Stimulated activated CD4-positive, alpha-beta T cell treated with anti-CD3 and anti-CD28 coated beads, TNF-alpha, amount 100 ng/mL, for 24 hours (primary cell): Measurements from ENCODE around the gene USP7.

Experiments
- DNase-seq, 3 experiments: peaks; one replicate each; pipeline ENCODE4 v3.0.0-alpha.2; 2020; ENCODE audit warnings: low read depth in 3 of 3

Gene USP7

DNA sequence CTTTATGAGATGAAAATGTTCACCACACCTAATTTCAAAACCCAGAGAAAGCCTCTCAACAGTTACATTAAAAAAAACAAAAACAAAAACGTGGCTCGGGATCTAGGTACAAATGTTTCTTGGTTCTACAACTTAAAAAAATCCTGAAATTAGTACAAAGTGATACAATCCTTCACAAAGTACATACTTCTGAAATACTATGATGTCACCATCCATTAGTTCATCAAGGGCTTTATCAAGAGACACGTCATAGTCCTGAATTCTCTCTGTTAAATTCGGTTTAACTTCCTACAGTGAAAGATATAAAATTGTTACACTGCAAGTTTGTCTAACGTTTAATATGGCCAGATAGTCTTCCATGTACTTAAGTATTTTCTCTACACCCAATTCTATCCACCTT is 63.4 kb downstream of the USP7 start:
- DNase-seq, result no peak

GRCh38 chr16:8899709-8900317 is 63.9 kb downstream of the USP7 start:
- DNase-seq, result no peak

DNA sequence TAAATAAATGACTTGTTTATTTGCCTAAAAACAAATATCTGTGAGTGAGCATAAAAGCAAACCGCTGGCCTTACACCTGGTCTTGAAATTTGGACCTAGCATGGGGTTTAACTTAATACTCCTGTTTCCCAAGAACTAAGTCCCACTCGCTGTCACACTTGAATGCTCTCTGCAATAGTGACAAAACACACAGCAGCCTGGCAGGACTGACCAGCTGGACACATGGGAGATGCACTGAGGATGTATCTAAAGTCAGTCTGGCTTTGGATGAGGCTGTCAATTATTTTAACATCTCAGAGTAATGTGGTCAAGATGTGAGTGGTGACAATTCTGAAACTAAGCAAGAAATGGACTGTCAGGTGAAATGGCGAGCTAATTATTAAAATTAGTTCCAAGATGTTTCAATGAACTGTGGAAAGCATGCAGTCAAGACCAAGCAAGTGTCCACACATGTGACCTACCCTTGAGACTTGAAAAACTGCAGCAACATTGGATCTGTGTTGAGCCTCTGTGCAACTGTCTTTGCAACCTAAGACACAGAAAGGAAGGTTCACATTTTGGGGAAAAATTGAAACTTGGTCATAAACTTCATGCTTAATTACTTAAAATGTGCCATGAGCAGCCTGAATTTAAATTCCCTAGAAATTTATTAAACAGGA is 64.9 kb downstream of the USP7 start:
- DNase-seq, result no peak

DNA sequence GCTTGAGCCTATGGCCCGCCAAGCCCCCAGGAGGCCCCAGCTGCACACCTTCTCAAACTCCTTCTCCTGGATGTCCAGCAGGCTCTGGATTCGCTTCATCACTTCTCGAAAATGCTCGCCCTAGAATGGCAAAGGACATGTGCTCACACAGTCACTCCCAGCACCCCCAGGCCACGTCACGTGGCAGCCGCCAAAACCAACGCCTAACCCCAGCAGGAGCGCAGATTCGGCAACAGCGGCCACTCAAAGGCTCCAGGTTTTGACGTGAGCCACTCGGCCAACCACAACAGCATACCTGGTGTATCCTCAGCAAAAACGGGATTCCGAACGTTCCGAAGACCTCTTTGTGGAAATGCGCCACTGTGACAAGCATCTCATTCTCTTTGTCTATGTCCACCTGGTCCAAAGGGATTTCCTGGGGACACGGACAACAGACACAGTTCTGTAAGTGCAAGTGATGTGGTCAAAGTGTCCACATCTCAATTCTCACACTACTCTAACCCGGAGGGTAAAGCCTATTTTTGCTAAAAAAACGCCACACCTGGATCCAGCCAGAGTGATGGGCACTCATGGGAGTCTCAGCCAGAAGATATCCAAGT is 68.9 kb downstream of the USP7 start:
- no peak for DNase-seq

DNA sequence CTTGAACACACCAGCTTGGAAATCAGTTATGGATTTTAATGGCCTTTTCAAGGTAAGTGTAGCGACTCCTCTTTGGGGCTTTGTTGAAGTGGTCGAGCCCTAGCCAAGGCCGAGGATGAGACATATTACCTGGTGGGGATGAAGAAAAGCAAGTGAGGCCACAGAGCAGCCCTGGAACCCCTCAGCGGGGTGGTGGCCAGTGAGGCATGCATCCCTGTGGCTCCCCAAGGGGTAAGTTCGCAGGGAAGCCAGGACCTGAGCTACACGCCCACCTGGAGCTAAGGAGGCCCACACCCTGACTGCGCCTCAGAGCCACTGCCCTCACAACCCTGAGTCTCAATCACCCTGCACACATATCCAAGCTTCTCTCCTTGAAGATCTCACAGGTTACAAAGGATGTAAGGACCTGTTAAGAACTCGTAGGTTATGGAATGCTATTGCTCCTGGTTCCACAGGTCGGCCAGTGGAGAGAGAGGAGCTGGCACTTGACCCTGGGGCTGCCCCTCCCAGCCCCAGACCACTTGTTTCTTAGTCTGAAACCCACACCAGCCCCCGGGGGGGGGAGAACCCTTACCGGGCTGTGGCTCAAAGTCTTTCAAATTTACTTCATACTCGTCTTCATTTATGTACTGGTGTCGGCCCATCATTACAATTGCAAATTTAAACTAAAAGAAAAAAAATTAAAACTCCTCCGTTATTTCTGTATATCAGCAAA is 69.6 kb downstream of the USP7 start:
- no peak for DNase-seq

DNA sequence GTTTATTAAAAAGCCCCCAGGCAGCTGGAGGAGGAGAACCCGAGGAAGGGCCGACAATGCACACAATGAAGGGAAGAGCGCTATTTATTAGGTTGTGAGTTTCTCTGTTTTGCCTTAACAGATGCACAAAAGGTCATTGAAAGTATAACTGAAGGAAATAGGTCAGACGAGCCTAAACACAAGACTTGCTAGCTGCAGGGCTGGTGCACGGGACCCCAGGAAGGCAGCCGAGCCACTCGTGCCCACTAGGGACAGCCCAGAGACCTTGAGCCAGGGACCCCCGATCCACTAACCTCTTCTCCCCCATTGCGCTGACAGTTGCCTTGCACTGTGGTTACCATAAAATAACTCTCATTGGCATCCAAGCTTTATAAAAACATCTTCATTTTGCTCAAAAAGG is 70.3 kb downstream of the USP7 start:
- no peak for DNase-seq

DNA sequence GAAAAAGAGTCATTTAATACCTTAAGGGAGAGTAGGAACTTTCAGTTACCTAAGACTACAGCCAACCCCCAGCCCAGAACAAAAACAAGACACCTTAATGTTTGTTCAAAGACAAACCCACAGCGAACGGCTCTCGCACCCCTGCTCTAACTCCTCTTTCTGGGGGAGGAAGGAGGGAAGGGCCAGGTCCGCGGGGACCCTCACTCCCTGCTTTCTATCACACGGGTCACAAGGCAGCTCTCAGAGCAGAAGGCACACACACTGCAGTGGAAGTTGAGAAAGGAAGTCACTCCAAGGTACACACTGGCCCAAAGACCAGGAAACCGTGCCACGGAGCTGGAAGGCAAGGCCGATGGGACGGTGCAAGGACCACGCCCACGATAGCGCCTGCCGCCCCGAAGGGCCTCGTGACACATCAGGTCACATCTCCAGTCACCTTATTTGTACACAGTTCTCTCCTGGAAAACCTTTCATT is 71.6 kb downstream of the USP7 start:
- DNase-seq, result no peak

GRCh38 chr16:8890549-8890921 is 73.2 kb downstream of the USP7 start:
- no peak for DNase-seq

GRCh38 chr16:8889893-8890548 is 73.7 kb downstream of the USP7 start:
- DNase-seq, result no peak

DNA sequence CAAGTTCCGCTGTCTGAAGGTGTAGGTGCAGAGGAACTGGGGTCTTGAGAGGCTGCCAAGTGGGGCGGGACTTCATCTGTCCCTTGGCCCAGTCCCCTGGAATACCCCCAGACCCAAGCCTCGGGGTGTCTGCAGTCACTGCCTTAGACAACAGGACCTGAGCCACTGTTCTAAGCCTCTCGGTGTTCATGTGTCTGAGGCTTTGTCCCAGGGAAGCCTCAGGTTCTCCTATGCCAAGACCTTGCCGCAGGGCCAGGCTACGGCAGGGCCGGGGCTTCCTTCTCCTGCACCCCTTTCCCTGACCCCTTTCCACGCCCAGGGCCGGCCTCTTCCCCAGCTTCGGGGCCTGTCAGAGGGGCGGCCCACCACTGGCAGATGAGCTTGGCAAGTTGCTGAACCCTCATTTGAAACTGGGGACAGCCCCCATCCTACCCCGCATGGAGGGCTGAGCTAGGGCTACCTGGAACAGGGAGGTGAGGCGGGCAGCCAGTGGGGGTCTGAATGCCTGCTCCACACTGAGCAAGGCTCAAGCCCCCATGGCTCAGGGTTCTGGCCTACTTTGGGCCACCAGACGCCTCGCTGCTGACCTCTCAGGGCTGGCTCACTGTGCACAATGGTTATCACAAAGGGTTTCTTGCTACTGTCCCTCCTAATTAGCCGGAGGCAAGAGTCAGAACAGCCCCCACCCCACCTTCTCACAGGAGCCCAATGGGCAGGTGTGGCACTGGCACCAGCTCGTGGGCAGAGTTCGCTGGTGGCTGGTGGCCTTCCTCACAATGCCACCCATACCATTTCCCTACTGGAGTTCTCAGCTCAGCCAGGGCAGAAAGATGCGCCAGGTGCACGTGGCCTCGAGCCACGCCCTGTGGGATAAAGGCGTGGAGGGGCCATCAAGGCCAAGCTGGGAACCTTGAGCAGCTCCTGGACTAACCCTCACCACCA is 74.5 kb downstream of the USP7 start:
- DNase-seq, result no peak

GRCh38 chr16:8887952-8888560 is 75.7 kb downstream of the USP7 start:
- DNase-seq, result no peak

GRCh38 chr16:8887431-8887765 is 76.3 kb downstream of the USP7 start:
- no peak for DNase-seq

DNA sequence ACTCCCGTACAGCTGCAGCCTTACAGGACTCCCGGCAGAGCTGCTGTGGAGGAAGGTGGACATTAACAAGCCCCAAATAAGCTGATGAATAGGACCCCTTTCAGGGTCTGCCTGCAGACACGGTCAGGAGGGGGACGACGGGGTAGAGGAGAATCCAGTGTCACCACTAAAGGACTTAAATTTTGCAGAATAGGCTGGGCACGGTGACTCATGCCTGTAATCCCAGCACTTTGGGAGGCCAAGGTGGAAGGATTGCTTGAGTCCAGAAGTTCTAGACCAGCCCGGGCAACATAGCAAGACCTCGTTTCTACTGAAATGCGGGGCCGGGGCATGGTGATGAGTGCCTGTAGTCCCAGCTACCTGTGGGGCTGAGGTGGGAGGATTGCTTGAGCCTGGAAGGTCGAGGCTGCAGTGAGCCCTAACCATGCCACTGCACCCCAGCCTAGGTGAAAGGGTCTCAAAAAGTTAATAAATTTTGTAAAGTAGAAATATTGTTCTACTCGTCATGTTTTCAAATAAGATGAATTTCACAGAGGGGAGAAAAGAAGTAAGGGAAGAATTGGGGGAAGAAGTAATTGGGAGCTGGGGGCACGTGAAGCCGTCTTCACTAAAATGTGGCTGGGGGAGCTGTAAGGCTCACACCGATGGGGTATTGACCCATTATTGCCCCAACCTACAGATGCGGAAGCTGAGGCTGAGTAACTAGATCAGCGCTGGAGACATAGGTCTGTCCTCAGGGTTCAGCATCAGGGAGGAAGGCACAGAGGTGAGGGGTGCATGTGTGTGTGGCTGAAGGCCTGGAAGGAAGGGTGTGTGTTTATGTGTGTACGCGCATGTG is 76.9 kb downstream of the USP7 start:
- DNase-seq, result no peak

DNA sequence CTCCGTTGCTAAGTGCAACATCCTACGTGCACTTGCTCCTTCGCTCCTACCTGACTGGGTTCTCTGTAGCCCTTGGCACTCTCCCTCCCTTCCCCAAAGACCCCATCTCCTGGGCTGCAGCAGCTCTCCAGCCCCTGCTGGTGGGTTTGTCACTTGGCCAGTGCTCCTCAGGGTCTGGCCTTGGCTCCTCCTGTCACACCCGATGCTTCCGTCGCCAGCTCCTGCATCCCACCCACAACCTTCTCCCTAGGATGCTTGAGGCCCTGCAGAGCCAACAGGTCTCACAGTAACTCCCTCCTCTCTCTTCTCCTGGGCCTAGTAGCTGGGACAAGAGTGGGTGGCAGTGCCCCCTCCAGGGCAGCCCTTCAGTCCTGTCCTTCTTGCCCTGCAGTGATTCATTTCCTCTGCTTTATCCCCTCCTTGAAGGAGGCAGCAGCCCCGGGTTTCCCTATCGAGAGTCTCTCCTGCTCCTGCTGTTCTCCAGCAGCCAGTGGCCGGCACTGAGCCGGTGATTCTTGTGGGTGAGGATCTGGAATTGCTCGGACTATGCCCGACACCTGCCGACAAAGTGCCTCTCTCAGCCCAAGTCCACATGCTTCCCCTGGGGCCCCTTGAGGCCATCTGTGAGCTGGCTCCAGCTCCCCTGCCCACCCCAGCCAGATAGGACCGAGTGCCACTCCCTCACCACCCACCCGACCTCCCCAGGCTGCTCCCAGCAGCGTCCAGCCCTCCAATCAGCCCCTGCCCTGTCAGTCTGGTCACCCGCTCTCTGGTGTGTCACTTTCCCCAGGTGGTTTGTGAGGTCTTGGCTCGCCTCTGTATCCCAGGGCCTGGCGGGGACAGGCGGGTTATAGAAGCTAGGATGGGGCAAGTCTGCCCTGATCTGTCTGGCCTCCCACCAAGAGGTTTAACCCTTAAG is 77.8 kb downstream of the USP7 start:
- DNase-seq, result no peak

DNA sequence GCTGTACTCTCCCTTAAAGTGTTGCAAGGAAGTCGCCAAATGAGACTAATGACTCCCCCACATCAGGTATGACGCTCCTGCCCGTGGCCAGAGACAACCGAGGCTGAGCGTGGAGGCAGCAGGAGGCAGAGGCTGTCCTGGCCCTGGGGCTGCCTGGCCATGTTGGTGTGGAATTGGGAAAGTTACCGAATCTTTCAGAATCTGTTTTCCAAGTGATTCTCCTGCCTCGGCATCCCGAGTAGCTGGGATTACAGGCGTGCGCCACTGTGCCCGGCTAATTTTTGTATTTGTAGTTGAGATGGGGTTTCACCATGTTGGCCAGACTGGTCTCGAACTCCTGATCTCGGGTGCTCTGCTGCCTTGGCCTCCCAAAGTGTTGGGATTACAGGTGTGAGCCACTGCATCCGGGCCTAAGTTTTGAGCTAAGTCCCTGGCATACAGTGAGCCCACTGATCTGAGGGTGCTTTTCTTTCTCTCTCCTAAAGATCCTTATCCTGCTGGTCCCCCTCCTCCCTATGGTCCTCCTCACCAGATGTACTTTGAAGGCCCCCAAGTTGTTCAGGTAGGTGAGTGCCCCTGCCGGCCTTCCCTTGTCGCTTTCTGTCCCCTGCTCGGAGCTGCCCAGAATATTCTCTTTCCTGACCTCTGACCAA is 80.9 kb downstream of the USP7 start:
- no peak for DNase-seq

GRCh38 chr16:8882041-8882617 is 81.6 kb downstream of the USP7 start, which contains the start of gene LITAFD:
LITAFD (plus strand) TSS chr16:8882351; CDS start chr16:8884356, 2,005 bp downstream.
- no peak for DNase-seq

- DNase-seq, result no peak
Measured at GRCh38 chr16:8880839-8881510, 82.7 kb downstream of the USP7 start.
